Trophoblast cell (in vitro differentiated cells and primary cell): ENCODE measurements around the gene METRN.

ENCODE experiments used
- DNase-seq, 2 donors: peaks; one replicate each; pipeline ENCODE4 v3.0.0-alpha.2; 2016
- H2AFZ ChIP-seq: 2 replicates; pipeline ENCODE4 v1.6.1; 2013; ENCODE audit warnings: low read length, moderate library complexity, mild to moderate bottlenecking; ENCODE audit not compliant: insufficient read depth, poor library complexity
- H2AK5ac ChIP-seq: 2 replicates; pipeline ENCODE4 v1.6.1; 2013; ENCODE audit warnings: mild to moderate bottlenecking, low read length
- H2BK120ac ChIP-seq: 2 replicates; pipeline ENCODE4 v1.6.1; 2013; ENCODE audit warnings: low read length, mild to moderate bottlenecking, moderate library complexity; ENCODE audit not compliant: insufficient read depth, poor library complexity
- H2BK12ac ChIP-seq: 2 replicates; pipeline ENCODE4 v1.6.1; 2013; ENCODE audit warnings: mild to moderate bottlenecking, low read length, moderate library complexity
- H2BK5ac ChIP-seq: 2 replicates; pipeline ENCODE4 v1.6.1; 2013; ENCODE audit warnings: low read length, low read depth, moderate library complexity, mild to moderate bottlenecking; ENCODE audit not compliant: poor library complexity
- H3K14ac ChIP-seq: 2 replicates; pipeline ENCODE4 v1.6.1; 2013; ENCODE audit warnings: mild to moderate bottlenecking, low read length
- H3K18ac ChIP-seq: 2 replicates; pipeline ENCODE4 v1.6.1; 2013; ENCODE audit warnings: mild to moderate bottlenecking, low read length
- H3K23ac ChIP-seq: 2 replicates; pipeline ENCODE4 v1.6.1; 2013; ENCODE audit warnings: low read length
- H3K27ac ChIP-seq: 2 replicates; pipeline ENCODE4 v1.5.1; 2013; ENCODE audit warnings: low read depth, mild to moderate bottlenecking, inconsistent platforms, low read length, moderate library complexity
- H3K27me3 ChIP-seq: 2 replicates; pipeline ENCODE4 v1.6.1; 2013; ENCODE audit warnings: inconsistent platforms, mild to moderate bottlenecking, low read length, moderate library complexity; ENCODE audit not compliant: insufficient read depth
- H3K36me3 ChIP-seq, 2 experiments: 1 replicate in 1 of 2; 2 replicates in 1 of 2; pipeline ENCODE4 v1.6.1; 2013; ENCODE audit warnings: low read length in 2 of 2, mild to moderate bottlenecking in 2 of 2, moderate library complexity in 1 of 2; ENCODE audit not compliant: insufficient read depth in 2 of 2, control insufficient read depth in 1 of 2
- H3K4ac ChIP-seq: 2 replicates; pipeline ENCODE4 v1.6.1; 2013; ENCODE audit warnings: low read depth, mild to moderate bottlenecking, low read length, moderate library complexity
- H3K4me1 ChIP-seq, 2 experiments: 1 replicate in 1 of 2; 2 replicates in 1 of 2; pipeline ENCODE4 v1.6.1; 2013; ENCODE audit warnings: low read length in 2 of 2, mild to moderate bottlenecking in 2 of 2, moderate library complexity in 1 of 2; ENCODE audit not compliant: insufficient read depth in 2 of 2, control insufficient read depth in 1 of 2
- H3K4me2 ChIP-seq: 2 replicates; pipeline ENCODE4 v1.6.1; 2013; ENCODE audit warnings: inconsistent platforms, mild to moderate bottlenecking, low read length, moderate library complexity
- H3K4me3 ChIP-seq: 2 replicates; pipeline ENCODE4 v1.5.1; 2013; ENCODE audit warnings: mild to moderate bottlenecking, low read depth, low read length, inconsistent platforms
- H3K79me1 ChIP-seq: one replicate; pipeline ENCODE4 v1.6.1; 2013; ENCODE audit warnings: low read length
- H3K79me2 ChIP-seq: 2 replicates; pipeline ENCODE4 v1.6.1; 2013; ENCODE audit warnings: low read length, mild to moderate bottlenecking; ENCODE audit not compliant: control insufficient read depth, insufficient read depth, poor library complexity
- H3K9ac ChIP-seq: 2 replicates; pipeline ENCODE4 v1.6.1; 2013; ENCODE audit warnings: mild to moderate bottlenecking, low read length
- H3K9me3 ChIP-seq: 2 replicates; pipeline ENCODE4 v1.6.1; 2013; ENCODE audit warnings: low read depth, mild to moderate bottlenecking, control low read depth, inconsistent platforms, low read length; ENCODE audit not compliant: insufficient read depth
- H4K12ac ChIP-seq: 2 replicates; pipeline ENCODE4 v1.6.1; 2013; ENCODE audit warnings: low read depth, mild to moderate bottlenecking, low read length, moderate library complexity
- H4K8ac ChIP-seq: 2 replicates; pipeline ENCODE4 v1.6.1; 2013; ENCODE audit warnings: low read depth, mild to moderate bottlenecking, low read length, moderate library complexity
- H4K91ac ChIP-seq: one replicate; pipeline ENCODE4 v1.6.1; 2013; ENCODE audit warnings: low read depth, mild to moderate bottlenecking, low read length, moderate library complexity
- WGBS: extraction: QIAGEN DNeasy Blood & Tissue Kit; methylation state at CpG from one replicate; pipeline ENCODE4 v1.1.7; 2013; ENCODE audit warnings: missing lambda C conversion rate; ENCODE audit not compliant: insufficient read length, insufficient coverage; ENCODE audit errors: extremely low coverage; 5-methylcytosine and 5-hydroxymethylcytosine counted together

METRN gene

DNA sequence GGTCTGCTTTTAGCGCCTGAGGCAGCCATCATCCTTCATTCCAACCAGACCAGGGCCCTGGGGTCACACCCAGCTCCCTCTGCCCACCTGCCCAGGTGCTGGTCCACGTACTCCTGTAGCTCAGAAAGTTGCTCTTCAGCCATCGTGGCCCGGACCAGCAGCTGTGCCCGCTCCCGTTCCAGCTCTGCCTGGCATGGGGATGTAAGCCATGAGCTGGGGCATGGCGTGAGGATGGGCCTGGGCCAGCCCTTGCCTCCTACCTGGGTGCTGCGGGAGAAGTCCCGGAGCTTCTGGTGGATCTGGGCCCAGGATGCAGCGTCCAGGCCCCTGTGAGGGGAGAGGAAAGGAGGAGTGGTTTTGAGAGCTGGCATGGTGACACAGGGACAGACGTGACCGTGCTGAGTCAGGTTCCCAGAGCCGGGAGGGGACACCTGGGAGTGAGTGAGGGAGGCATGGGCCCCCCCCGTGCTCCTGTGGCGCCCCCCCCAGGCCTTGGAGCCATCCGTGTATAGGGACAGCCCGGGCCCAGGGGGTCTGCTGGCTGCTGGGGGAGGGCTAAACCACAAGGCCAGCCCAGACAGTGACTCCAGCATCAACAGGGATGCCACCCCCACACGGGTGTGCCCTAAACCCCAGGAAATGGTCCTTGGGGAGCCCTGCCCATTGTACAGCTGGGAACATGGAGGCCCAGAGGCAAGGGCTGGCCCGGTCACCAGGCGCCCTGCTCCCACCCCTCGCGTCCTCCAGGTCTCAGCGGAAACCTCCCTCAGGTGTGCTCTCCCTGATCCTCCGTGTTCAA lies 8.1 kb downstream of the METRN start:
- Histone ChIP-seq H3K27me3 (peaks cover 7% of the 10 kb centered on the region), H3K27ac (no peak overlapping the region), H2AK5ac (no peak overlapping the region), H3K4me2 (no peak overlapping the region), H2BK5ac (no peak overlapping the region), H3K79me2 (peaks cover 6% of the 10 kb centered on the region), H3K9me3 (peaks cover 4% of the 10 kb centered on the region), H4K91ac (no peak overlapping the region), H2BK120ac (no peak overlapping the region), H3K14ac (no peak overlapping the region), H3K4ac (no peak overlapping the region), H3K23ac (no peak overlapping the region), H3K18ac (no peak overlapping the region), H3K4me1 (peaks cover 19 to 25% of the 10 kb centered on the region in 2 experiments), H2AFZ (no peak overlapping the region), H4K12ac (no peak overlapping the region), H3K79me1 (peaks cover 9% of the 10 kb centered on the region), H3K9ac (no peak overlapping the region), H4K8ac (no peak overlapping the region), H3K4me3 (no peak overlapping the region), H2BK12ac (no peak overlapping the region), H3K36me3 (peaks cover 0 to 3% of the 10 kb centered on the region in 2 experiments)
- WGBS = no CpG with 5 or more reads among the region's 24 CpGs
- no peak for DNase-seq

- H2BK12ac ChIP-seq = no peak overlapping the region
- H3K9ac ChIP-seq = no peak overlapping the region
- H3K79me1 ChIP-seq = peaks cover 12% of the 10 kb centered on the region
- H3K14ac ChIP-seq = no peak overlapping the region
- H3K27me3 ChIP-seq = peaks cover 7% of the 10 kb centered on the region
- no peak overlapping the region for H2BK120ac ChIP-seq
- H3K36me3 ChIP-seq = peaks cover 0 to 3% of the 10 kb centered on the region in 2 experiments
- H3K18ac ChIP-seq = no peak overlapping the region
- peaks cover 22 to 29% of the 10 kb centered on the region in 2 experiments for H3K4me1 ChIP-seq
- H4K8ac ChIP-seq = no peak overlapping the region
- no peak overlapping the region for H2BK5ac ChIP-seq
- no peak overlapping the region for H4K12ac ChIP-seq
- H3K23ac ChIP-seq = no peak overlapping the region
- H3K27ac ChIP-seq = no peak overlapping the region
- H3K4me2 ChIP-seq = no peak overlapping the region
- H2AFZ ChIP-seq = no peak overlapping the region
- peaks cover 6% of the 10 kb centered on the region for H3K79me2 ChIP-seq
- H3K4ac ChIP-seq = no peak overlapping the region
- DNase-seq = no peak
- no peak overlapping the region for H4K91ac ChIP-seq
- no CpG with 5 or more reads among the region's 9 CpGs for WGBS
- peaks cover 4% of the 10 kb centered on the region for H3K9me3 ChIP-seq
- no peak overlapping the region for H3K4me3 ChIP-seq
- no peak overlapping the region for H2AK5ac ChIP-seq
Measured at GRCh38 chr16:723695-724094, 8.8 kb downstream of the METRN start.

DNA sequence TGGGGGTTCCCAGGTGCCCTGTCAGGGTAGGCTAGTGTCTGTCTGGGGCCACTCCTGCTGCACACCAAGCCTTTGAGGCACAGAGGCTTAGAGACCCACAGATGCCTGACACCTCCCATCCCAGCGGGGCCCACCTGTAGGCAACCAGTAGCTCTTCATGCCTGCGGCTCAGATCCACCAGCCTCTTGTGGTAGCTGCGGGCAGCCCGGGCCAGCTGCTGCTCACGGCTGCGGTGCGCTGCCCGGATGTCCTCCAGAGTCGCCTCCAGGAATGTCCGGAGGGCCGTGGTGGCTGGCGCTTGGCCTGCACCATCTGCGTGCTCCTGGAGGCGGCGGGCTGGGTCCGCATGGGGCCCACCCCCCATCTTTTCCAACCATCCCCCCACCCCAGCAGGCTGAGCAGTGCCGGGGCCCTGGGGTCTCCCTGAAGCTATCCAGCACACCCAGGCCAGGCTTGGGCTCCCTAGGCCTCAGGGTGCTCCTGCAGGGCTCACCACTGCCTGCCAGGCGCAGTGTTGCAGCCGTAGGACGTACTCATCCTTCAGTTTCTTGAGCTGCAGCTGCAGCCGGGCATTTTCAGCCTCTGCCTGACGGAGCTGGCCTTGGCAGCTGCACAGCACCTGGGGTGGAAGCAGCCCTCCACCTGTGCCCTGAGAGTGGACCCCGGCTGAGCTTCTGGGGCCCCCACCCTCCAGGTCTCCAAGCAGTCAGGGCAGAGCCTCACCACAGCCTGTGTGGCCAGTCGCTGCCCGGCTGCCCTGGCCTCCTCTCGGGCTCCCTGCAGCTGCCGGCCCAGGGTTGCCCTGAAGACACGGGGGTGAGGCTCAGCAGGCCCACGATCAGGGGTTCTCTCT lies 9.5 kb downstream of the METRN start:
- no peak overlapping the region for H4K8ac ChIP-seq
- no peak overlapping the region for H3K4ac ChIP-seq
- H4K91ac ChIP-seq = no peak overlapping the region
- H3K79me2 ChIP-seq = peaks cover 6% of the 10 kb centered on the region
- no peak overlapping the region for H3K4me3 ChIP-seq
- no peak overlapping the region for H2BK120ac ChIP-seq
- H3K79me1 ChIP-seq = peaks cover 12% of the 10 kb centered on the region
- no CpG with 5 or more reads among the region's 29 CpGs for WGBS
- DNase-seq = peak; percentile 89 to 90
- no peak overlapping the region for H3K9ac ChIP-seq
- H3K23ac ChIP-seq = no peak overlapping the region
- no peak overlapping the region for H2AK5ac ChIP-seq
- H3K14ac ChIP-seq = no peak overlapping the region
- H3K9me3 ChIP-seq = peaks cover 4% of the 10 kb centered on the region
- no peak overlapping the region for H3K4me2 ChIP-seq
- H2BK12ac ChIP-seq = no peak overlapping the region
- H3K36me3 ChIP-seq = peaks cover 0 to 3% of the 10 kb centered on the region in 2 experiments
- H2AFZ ChIP-seq = no peak overlapping the region
- H3K4me1 ChIP-seq = peaks cover 22 to 29% of the 10 kb centered on the region in 2 experiments
- H3K18ac ChIP-seq = no peak overlapping the region
- H2BK5ac ChIP-seq = no peak overlapping the region
- H3K27ac ChIP-seq = no peak overlapping the region
- no peak overlapping the region for H4K12ac ChIP-seq
- peaks cover 7% of the 10 kb centered on the region for H3K27me3 ChIP-seq

- Histone ChIP-seq H3K23ac (no peak overlapping the region), H2BK12ac (no peak overlapping the region), H4K8ac (no peak overlapping the region), H3K27me3 (peaks cover 7% of the 10 kb centered on the region), H3K27ac (no peak overlapping the region), H2AFZ (no peak overlapping the region), H3K79me2 (peaks cover 6% of the 10 kb centered on the region), H3K18ac (no peak overlapping the region), H3K9me3 (peaks cover 4% of the 10 kb centered on the region), H3K4me3 (no peak overlapping the region), H4K91ac (no peak overlapping the region), H2AK5ac (no peak overlapping the region), H3K9ac (no peak overlapping the region), H3K36me3 (peaks cover 0 to 5% of the 10 kb centered on the region in 2 experiments), H3K4ac (no peak overlapping the region), H3K79me1 (peaks cover 12% of the 10 kb centered on the region), H3K14ac (no peak overlapping the region), H2BK5ac (no peak overlapping the region), H3K4me2 (no peak overlapping the region), H2BK120ac (no peak overlapping the region), H4K12ac (no peak overlapping the region), H3K4me1 (peaks cover 19 to 26% of the 10 kb centered on the region in 2 experiments)
- no CpG with 5 or more reads among the region's 7 CpGs for WGBS
- DNase-seq = no peak
Measured at GRCh38 chr16:725041-725376, 10.1 kb downstream of the METRN start.
